Nephron progenitor cell (in vitro differentiated cells): Measurements from ENCODE around the gene SRP68.
A peak's percentile ranks its signal among the peaks of the same experiment; 100 is the strongest.

ENCODE experiments used
- DNase-seq: peaks from one replicate; pipeline ENCODE4 v3.0.0; 2021
- H3K27ac Mint-ChIP-seq: 2 replicates; pipeline ENCODE4 v1.8.0; 2021; ENCODE audit warnings: mild to moderate bottlenecking, moderate library complexity, mixed read lengths
- H3K27me3 Mint-ChIP-seq: 2 replicates; pipeline ENCODE4 v1.8.0; 2021; ENCODE audit warnings: mild to moderate bottlenecking, low read depth, mixed read lengths; ENCODE audit not compliant: poor library complexity
- H3K36me3 Mint-ChIP-seq: 2 replicates; pipeline ENCODE4 v1.8.0; 2021; ENCODE audit warnings: low read depth, mixed read lengths
- H3K4me1 Mint-ChIP-seq: 2 replicates; pipeline ENCODE4 v1.8.0; 2021; ENCODE audit warnings: mixed read lengths
- H3K4me3 Mint-ChIP-seq: 2 replicates; pipeline ENCODE4 v1.8.0; 2021; ENCODE audit warnings: mild to moderate bottlenecking, moderate library complexity, mixed read lengths
- H3K9me3 Mint-ChIP-seq: 2 replicates; pipeline ENCODE4 v1.8.0; 2021; ENCODE audit warnings: mild to moderate bottlenecking, moderate library complexity, mixed read lengths
- CTCF ChIP-seq: fragments of 200-600 bp; sonication (generic); IDR thresholded peaks from 2 replicates; pipeline ENCODE4 v1.5.0; 2021; ENCODE audit warnings: antibody characterized with exemption

Gene SRP68

GRCh38 chr17:76014100-76014924 lies 58.0 kb downstream of the SRP68 start:
- H3K27ac Mint-ChIP-seq = no peak overlapping the region
- DNase-seq = peak; percentile 85
- TF ChIP-seq CTCF = peak; percentile 99
- H3K4me1 Mint-ChIP-seq = peaks cover 21% of the 10 kb centered on the region
- H3K36me3 Mint-ChIP-seq = peaks cover 3% of the 10 kb centered on the region
- no peaks in the 10 kb centered on the region for H3K9me3 Mint-ChIP-seq
- no peak overlapping the region for H3K4me3 Mint-ChIP-seq
- peaks cover 24% of the 10 kb centered on the region for H3K27me3 Mint-ChIP-seq

GRCh38 chr17:76013377-76013932 lies 58.9 kb downstream of the SRP68 start:
- H3K36me3 Mint-ChIP-seq = peaks cover 4% of the 10 kb centered on the region
- peaks cover 22% of the 10 kb centered on the region for H3K4me1 Mint-ChIP-seq
- TF ChIP-seq CTCF = no peak
- no peaks in the 10 kb centered on the region for H3K9me3 Mint-ChIP-seq
- DNase-seq = no peak
- H3K27me3 Mint-ChIP-seq = peaks cover 24% of the 10 kb centered on the region
- no peak overlapping the region for H3K27ac Mint-ChIP-seq
- H3K4me3 Mint-ChIP-seq = no peak overlapping the region

- TF ChIP-seq CTCF = no peak
- Mint-ChIP-seq H3K4me3 (no peak overlapping the region), H3K9me3 (no peaks in the 10 kb centered on the region), H3K36me3 (peaks cover 4% of the 10 kb centered on the region), H3K4me1 (peaks cover 22% of the 10 kb centered on the region), H3K27ac (no peak overlapping the region), H3K27me3 (peaks cover 17% of the 10 kb centered on the region)
- no peak for DNase-seq
Measured at GRCh38 chr17:76011951-76012350, 60.4 kb downstream of the SRP68 start.

GRCh38 chr17:76009969-76010661 lies 62.2 kb downstream of the SRP68 start:
- DNase-seq = no peak
- TF ChIP-seq CTCF = no peak
- peaks cover 11% of the 10 kb centered on the region for H3K27me3 Mint-ChIP-seq
- peaks cover 25% of the 10 kb centered on the region for H3K4me1 Mint-ChIP-seq
- no peak overlapping the region for H3K4me3 Mint-ChIP-seq
- no peak overlapping the region for H3K27ac Mint-ChIP-seq
- peaks cover 8% of the 10 kb centered on the region for H3K36me3 Mint-ChIP-seq
- H3K9me3 Mint-ChIP-seq = no peaks in the 10 kb centered on the region

- H3K27me3 Mint-ChIP-seq = peaks cover 11% of the 10 kb centered on the region
- peak overlapping the region; percentile 36 for H3K27ac Mint-ChIP-seq
- H3K4me3 Mint-ChIP-seq = no peak overlapping the region
- H3K4me1 Mint-ChIP-seq = peaks cover 26% of the 10 kb centered on the region
- no peak for DNase-seq
- H3K36me3 Mint-ChIP-seq = peaks cover 8% of the 10 kb centered on the region
- TF ChIP-seq CTCF = no peak
- no peaks in the 10 kb centered on the region for H3K9me3 Mint-ChIP-seq
Measured at GRCh38 chr17:76009447-76009846, 62.9 kb downstream of the SRP68 start.
